A549 (cell line): ENCODE data around the gene NTNG1. TPM values are rescaled to one million over a fixed set of nuclear protein-coding genes. Genes with fewer than 3 reads are reported as not detected.

Source experiments
- ATAC-seq, 2 experiments: fragments of 200-7000 bp in 1 of 2; fragments of >200 bp in 1 of 2; cut with Nextera tagmentation in 1 of 2; cut with Tn5 transposase in 1 of 2; 3 replicates each; pipeline versions ENCODE4 v1.8.0 to v1.9.1; 2018 to 2020; ENCODE audit warnings: mild to moderate bottlenecking in 1 of 2, moderate library complexity in 1 of 2
- CTCF ChIA-PET: fragments of 300-600 bp; sonication (Branson Sonifier 250); formaldehyde crosslinking; extraction: SDS; loops from one replicate; lab custom pipeline; 2021; ENCODE audit warnings: antibody characterized with exemption, inconsistent platforms; lab: Yijun Ruan, JAX
- POLR2A ChIA-PET: fragments of 350-600 bp; formaldehyde crosslinking; extraction: SDS; loops from one replicate; lab custom pipeline; 2021; ENCODE audit warnings: antibody characterized with exemption, inconsistent platforms; lab: Yijun Ruan, JAX
- DNase-seq, 2 experiments: peaks; one replicate each; pipeline versions ENCODE4 v3.0.0 to v3.0.0-alpha.2; 2011 to 2016; ENCODE audit warnings: low read depth in 1 of 2, low spot score in 1 of 2
- FAIRE-seq: peaks from 2 replicates; lab custom pipeline; 2011; peaks lifted over from hg19 to GRCh38; lab: Jason Lieb, UNC
- H3K27ac ChIP-seq, 2 experiments: fragments of >200 bp; sonication (Bioruptor Twin); formaldehyde crosslinking; 3 replicates each; pipeline ENCODE4 v1.5.1; 2016 to 2017
- H3K4me1 ChIP-seq: fragments of >200 bp; sonication (Bioruptor Twin); formaldehyde crosslinking; 3 replicates; pipeline ENCODE4 v1.6.1; 2016
- H3K4me2 ChIP-seq: fragments of >200 bp; sonication (Bioruptor Twin); formaldehyde crosslinking; 3 replicates; pipeline ENCODE4 v1.6.1; 2016
- H3K4me3 ChIP-seq: fragments of >200 bp; sonication (Bioruptor Twin); formaldehyde crosslinking; 3 replicates; pipeline ENCODE4 v1.5.1; 2016
- H3K9me3 ChIP-seq: fragments of >200 bp; sonication (Bioruptor Twin); formaldehyde crosslinking; 3 replicates; pipeline ENCODE4 v1.6.1; 2016
- BHLHE40 ChIP-seq: IDR thresholded peaks from 2 replicates; pipeline ENCODE4 v1.6.1; 2012; ENCODE audit warnings: low read depth, low read length, inconsistent platforms
- CHD4 ChIP-seq: fragments of 200-600 bp; sonication (generic); IDR thresholded peaks from 2 replicates; pipeline ENCODE4 v1.6.1; 2016; ENCODE audit warnings: antibody characterized with exemption, mild to moderate bottlenecking, borderline replicate concordance
- CTCF ChIP-seq: fragments of >200 bp; sonication (Bioruptor Twin); formaldehyde crosslinking; IDR thresholded peaks from 3 replicates; pipeline ENCODE4 v1.5.1; 2016
- E2F6 ChIP-seq: IDR thresholded peaks from 2 replicates; pipeline ENCODE4 v1.6.1; 2012; ENCODE audit warnings: low read depth, borderline replicate concordance
- EHMT2 ChIP-seq: fragments of 200-600 bp; sonication (generic); IDR thresholded peaks from 2 replicates; pipeline ENCODE4 v1.6.1; 2016; ENCODE audit warnings: antibody characterized with exemption, low read depth, mild to moderate bottlenecking, moderate library complexity
- ESRRA ChIP-seq: fragments of 150-350 bp; IDR thresholded peaks from 2 replicates; pipeline ENCODE4 v1.6.1; 2014; ENCODE audit warnings: mild to moderate bottlenecking, low read length, borderline replicate concordance
- FOSB ChIP-seq: fragments of 250-450 bp; sonication (Bioruptor Pico); IDR thresholded peaks from 2 replicates; pipeline ENCODE4 v1.5.0; 2020; ENCODE audit warnings: mild to moderate bottlenecking, moderate library complexity
- HOXB5 ChIP-seq: fragments of 250-450 bp; sonication (Bioruptor Pico); IDR thresholded peaks from 2 replicates; pipeline ENCODE4 v1.5.0; 2020; ENCODE audit warnings: mild to moderate bottlenecking, moderate library complexity
- KDM1A ChIP-seq: fragments of 200-600 bp; sonication (generic); IDR thresholded peaks from 2 replicates; pipeline ENCODE4 v1.6.1; 2016; ENCODE audit warnings: low read depth, mild to moderate bottlenecking
- MAZ ChIP-seq: fragments of 150-350 bp; IDR thresholded peaks from 2 replicates; pipeline ENCODE4 v1.6.1; 2014; ENCODE audit warnings: antibody characterized with exemption, low read depth, low read length, borderline replicate concordance
- MYC ChIP-seq: IDR thresholded peaks from 2 replicates; pipeline ENCODE4 v1.6.1; 2012; ENCODE audit warnings: mild to moderate bottlenecking, inconsistent platforms, low read length, improper control_type of control experiment, borderline replicate concordance
- PBX3 ChIP-seq: IDR thresholded peaks from 2 replicates; pipeline ENCODE4 v1.6.1; 2012
- RAD21 ChIP-seq, 2 experiments: fragments of >200 bp in 1 of 2; sonication (Bioruptor Twin) in 1 of 2; formaldehyde crosslinking in 1 of 2; IDR thresholded peaks in 1 of 2; conservative IDR thresholded peaks in 1 of 2; 2 replicates in 1 of 2; 3 replicates in 1 of 2; pipeline ENCODE4 v1.6.1; 2012 to 2018; ENCODE audit warnings: inconsistent platforms in 1 of 2
- RARB ChIP-seq: fragments of 250-450 bp; sonication (Bioruptor Pico); IDR thresholded peaks from 2 replicates; pipeline ENCODE4 v1.8.0; 2021; ENCODE audit warnings: mild to moderate bottlenecking, moderate library complexity
- RCOR1 ChIP-seq: fragments of 150-350 bp; IDR thresholded peaks from 2 replicates; pipeline ENCODE4 v1.6.1; 2014; ENCODE audit warnings: antibody characterized with exemption, low read length, low read depth
- SMC3 ChIP-seq: fragments of >200 bp; sonication (Bioruptor Twin); formaldehyde crosslinking; IDR thresholded peaks from 3 replicates; pipeline ENCODE4 v1.6.1; 2018; ENCODE audit warnings: inconsistent platforms
- ZC3H11A ChIP-seq: fragments of 450-650 bp; IDR thresholded peaks from 2 replicates; pipeline ENCODE4 v1.6.1; 2014; ENCODE audit warnings: antibody characterized with exemption, mild to moderate bottlenecking
- ZNF302 ChIP-seq: fragments of 250-450 bp; sonication (Bioruptor Pico); IDR thresholded peaks from 2 replicates; pipeline ENCODE4 v1.9.0; 2021; ENCODE audit warnings: inconsistent platforms, mild to moderate bottlenecking, moderate library complexity
- WGBS: methylation state at CpG from one replicate; pipeline ENCODE4 v1.1.6; 2017; ENCODE audit errors: missing lambda C conversion rate; 5-methylcytosine and 5-hydroxymethylcytosine counted together
- polyA plus RNA-seq, 4 experiments: library from polyadenylated mRNA; depleted of rRNA in 3 of 4; stranded (reverse); fragments of >200 nt; fragmentation: RNase III in 1 of 4; extraction: RNeasy Plus Mini Kit Qiagen cat#74134 plus additional on column Dnase treatment in 1 of 4; gene quantifications; 2 replicates in 3 of 4; 3 replicates in 1 of 4; pipeline ENCODE4 v1.2.3, GENCODE V29; 2011 to 2017

Gene NTNG1
- polyA plus RNA-seq, 2 of the 4 experiments (the other 2 are of a cell fraction): not detected

DNA sequence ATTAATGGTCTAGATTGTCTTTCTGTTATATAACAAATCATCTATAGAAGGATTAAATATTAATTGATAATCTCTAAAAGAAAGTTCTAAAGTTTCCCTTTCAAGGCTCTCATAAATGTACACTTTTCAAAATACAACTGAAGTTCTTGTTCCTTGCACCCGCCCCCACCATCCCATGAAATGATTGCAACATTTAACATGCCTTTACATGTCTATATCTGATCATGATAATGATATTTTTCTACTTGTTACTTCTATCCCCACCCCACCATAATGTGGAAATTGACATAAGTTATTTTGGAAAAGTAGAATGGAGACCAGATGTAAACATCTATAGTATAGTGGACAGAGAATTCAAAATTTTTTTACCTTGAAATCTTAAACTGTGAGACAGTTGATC, 186.6 kb downstream of the NTNG1 start (continued):
- TF ChIP-seq CTCF (no peak), RCOR1 (no peak), ZC3H11A (no peak), SMC3 (no peak), ZNF302 (CRISPR knock-in tag) (no peak), CHD4 (no peak), FOSB (CRISPR knock-in tag) (no peak), E2F6 (no peak), KDM1A (no peak)
- TF ChIP-seq, all 56 proteins: peak for 0

GRCh38 chr1:107328087-107328486, 187.2 kb downstream of the NTNG1 start:
- no peak overlapping the region for H3K4me3 ChIP-seq
- CTCF ChIA-PET: no interaction called here
- no peak overlapping the region for H3K27ac ChIP-seq
- H3K4me2 ChIP-seq: no peak overlapping the region
- no peaks in the 10 kb centered on the region for H3K4me1 ChIP-seq
- ATAC-seq (no peak), FAIRE-seq (no peak), DNase-seq (no peak)
- POLR2A ChIA-PET: no interaction called here
- no peaks in the 10 kb centered on the region for H3K9me3 ChIP-seq
- TF ChIP-seq BHLHE40: no peak
- TF ChIP-seq PBX3: no peak
- TF ChIP-seq HOXB5 (CRISPR knock-in tag): no peak
- TF ChIP-seq CTCF: no peak
- no peak for TF ChIP-seq RAD21 (conservative IDR thresholded peaks at IDR 0.05 in 1 of 2, IDR thresholded peaks at IDR 0.05 in 1 of 2)
- TF ChIP-seq MAZ: no peak
- TF ChIP-seq ESRRA: no peak
- TF ChIP-seq EHMT2: no peak
- TF ChIP-seq, all 56 proteins: peak for 0
- 1% methylated on average over 5 of the region's 5 CpGs for WGBS

DNA sequence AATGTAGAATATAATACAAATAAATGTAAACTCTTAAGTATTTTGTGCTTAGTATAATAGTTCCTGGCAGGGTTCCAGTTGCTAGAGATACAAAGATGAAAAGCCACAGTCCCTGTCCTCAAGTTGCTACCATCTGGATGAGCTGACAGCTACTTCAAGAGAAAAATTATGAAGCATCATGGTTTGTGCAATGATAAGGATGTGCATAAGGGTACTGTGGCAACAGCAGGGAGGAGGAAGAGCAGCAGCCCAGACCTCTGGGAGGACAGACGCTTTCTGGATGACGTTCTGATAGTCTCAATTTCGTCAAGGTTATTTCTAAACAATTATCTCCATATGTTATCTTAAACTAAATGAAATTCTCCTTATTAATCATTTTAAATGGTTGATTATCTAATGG, 198.9 kb downstream of the NTNG1 start:
- CTCF ChIA-PET: interaction anchor here (1.2 kb wide), 1 partner anchor 10 kb away, joined by 3 read pairs; no protein-coding TSS in a partner anchor
- no peak overlapping the region for H3K4me3 ChIP-seq
- no peaks in the 10 kb centered on the region for H3K9me3 ChIP-seq
- ATAC-seq (no peak), FAIRE-seq (no peak), DNase-seq (no peak)
- TF ChIP-seq MYC: no peak
- no peak for TF ChIP-seq RARB
- H3K4me2 ChIP-seq: no peak overlapping the region
- no peak overlapping the region for H3K27ac ChIP-seq
- 12% methylated on average over 3 of the region's 3 CpGs for WGBS
- no peaks in the 10 kb centered on the region for H3K4me1 ChIP-seq
- POLR2A ChIA-PET: no interaction called here
